HG02885 (cell line): ENCODE results near the gene CEP250.

Experiments
- ATAC-seq: cut with Tn5 transposase; IDR thresholded peaks from one replicate; pipeline ENCODE4 v1.9.1; 2021; ENCODE audit warnings: mild to moderate bottlenecking; ENCODE audit not compliant: unreplicated experiment, poor library complexity

CEP250 gene

GRCh38 chr20:35555951-35556645, 100.7 kb downstream of the CEP250 start:
- ATAC-seq, result no peak

GRCh38 chr20:35556871-35557270, 101.5 kb downstream of the CEP250 start:
- no peak for ATAC-seq

GRCh38 chr20:35558451-35558850, 103.1 kb downstream of the CEP250 start:
- ATAC-seq, result no peak

DNA sequence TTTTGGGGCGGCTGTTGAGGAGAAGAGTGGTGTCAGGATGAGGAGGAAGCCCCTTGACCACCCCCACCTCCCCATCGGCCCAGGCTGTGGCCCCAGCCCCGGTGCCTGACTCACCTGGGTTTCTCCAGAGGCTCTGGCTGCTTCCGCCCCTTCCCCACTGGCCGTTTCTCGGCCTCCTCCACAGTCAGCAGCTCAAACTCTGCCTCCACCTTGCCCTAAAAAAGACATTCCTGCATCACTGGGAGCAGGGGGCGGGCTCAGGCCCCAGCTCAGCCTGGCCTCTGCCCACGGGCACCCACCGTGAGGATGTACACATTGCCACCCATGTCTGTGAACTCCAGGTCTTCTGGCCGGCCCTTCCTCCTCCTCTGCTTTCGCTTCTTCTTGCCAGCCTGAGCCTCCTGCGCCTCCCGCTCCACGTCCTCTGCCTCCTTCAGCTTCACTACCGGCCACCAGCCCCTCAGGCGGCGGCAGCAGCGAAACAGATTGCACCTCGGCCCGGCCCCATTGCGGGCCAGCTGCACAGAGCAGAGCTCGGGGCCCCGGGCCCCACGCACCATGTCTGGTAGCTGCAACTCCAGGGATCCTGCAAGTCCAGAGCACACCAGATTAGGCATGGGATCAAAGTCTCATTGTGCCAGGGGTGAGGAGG, 103.8 kb downstream of the CEP250 start:
- ATAC-seq, result no peak

DNA sequence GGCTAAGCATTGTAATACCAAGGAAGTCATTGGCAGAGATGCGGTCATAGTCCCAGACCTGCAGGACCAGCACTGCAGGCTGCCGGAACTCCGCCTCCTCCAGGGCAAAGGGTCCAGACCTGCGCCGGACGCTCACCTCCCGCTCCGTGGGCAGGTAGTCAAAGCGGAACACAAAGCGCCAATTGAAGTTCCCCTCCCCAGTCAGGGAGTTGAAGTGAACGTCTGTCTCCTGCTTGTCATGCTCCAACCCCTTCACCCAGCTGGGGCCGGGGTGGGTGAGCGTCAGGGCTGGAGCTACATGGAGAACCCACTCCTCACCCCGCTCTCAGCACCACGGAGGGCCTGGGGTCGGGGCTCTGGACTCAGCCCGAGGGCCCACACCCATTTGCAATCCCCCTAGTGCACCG, 104.7 kb downstream of the CEP250 start:
- ATAC-seq, result no peak

- no peak for ATAC-seq
Measured at GRCh38 chr20:35560541-35560940, 105.1 kb downstream of the CEP250 start.

DNA sequence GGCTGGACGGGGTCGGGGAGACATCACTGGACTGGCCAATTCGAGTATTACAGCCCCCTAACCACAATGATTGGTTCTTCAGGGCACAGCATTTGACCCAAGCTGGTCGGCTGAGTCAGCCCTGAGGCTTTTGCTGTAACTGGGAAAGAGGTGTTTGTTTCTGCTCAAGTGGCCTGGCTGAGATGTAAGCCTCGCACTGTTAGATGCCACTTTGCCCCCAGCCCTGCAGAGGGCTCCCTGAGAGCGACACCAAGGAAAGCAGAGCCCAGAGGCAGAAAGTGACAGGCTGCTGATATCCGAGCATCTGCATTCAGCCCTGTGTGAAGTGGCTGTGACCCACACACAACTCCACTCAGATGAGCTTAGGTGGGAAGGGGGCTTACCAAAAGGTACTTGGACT, 105.9 kb downstream of the CEP250 start:
- no peak for ATAC-seq

GRCh38 chr20:35561671-35562070, 106.3 kb downstream of the CEP250 start:
- ATAC-seq, result no peak

GRCh38 chr20:35562541-35563110, 107.2 kb downstream of the CEP250 start:
- no peak for ATAC-seq

DNA sequence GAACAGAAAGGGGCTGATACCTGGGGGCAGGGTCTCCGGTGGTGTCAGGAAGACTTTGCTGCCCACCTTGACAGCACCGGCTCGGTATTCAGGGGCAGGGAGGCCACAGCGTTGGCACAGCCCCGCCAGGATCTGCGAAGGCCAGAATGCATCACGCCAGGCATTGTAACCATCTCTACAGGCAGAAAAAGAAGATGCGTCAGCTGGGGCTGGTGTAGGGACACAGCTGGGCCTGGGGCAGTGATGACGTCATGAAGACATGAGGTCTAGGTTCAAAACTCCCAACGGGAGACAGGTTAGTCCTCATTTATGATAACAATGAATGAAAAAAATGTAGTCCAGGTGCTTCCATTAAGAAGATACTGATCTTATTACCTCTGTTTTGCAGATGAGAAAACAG, 108.4 kb downstream of the CEP250 start:
- no peak for ATAC-seq

DNA sequence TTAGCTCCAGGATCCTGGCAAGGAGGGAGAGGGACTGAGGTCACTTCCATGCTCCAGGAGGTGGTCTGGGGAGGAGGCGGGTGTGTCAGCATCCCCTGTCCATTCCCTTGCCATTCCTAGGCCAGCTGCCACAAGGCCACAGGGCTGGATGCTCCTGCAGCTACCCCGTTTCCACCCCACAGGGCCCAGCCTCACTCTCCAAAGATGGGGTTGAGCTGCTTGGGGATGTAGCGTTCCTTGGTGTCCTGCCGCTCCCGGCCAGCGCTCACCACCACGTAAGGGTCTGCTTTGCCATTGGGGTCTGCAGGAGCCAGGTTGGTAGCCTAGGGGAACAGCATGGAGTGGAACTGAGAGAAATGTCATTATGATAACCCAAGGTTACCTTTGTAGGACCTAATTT, 109.5 kb downstream of the CEP250 start:
- ATAC-seq, result no peak

DNA sequence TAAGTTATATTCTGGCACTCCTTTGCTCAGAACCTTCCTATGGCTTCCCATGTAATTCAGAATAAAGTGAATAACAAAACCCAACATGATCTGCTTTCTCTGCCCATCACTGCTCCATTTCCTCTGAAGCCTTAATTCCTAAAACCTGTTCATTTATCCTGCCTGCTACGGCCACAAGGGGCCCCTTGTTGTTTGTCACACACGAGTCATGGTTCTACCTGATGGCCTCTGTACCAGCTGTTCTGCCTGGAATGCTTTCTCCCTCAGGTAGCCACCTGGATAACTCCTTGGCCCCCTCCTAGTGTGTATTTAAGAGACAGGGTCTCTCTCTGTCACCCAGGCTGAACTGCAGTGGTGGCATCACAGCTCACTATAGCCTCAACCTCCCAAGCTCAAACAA, 113.2 kb downstream of the CEP250 start:
- no peak for ATAC-seq
